K562 (cell line): Measurements from ENCODE around the gene C2orf42. TPM values are rescaled to one million over a fixed set of nuclear protein-coding genes. Genes with fewer than 3 reads are reported as not detected.
A peak's percentile ranks its signal among the peaks of the same experiment; 100 is the strongest.

Experiments
- CTCFL ChIP-seq: IDR thresholded peaks from 2 replicates; pipeline ENCODE4 v1.6.1; 2011; ENCODE audit warnings: borderline replicate concordance, low read depth, mild to moderate bottlenecking, moderate library complexity, low read length; ENCODE audit not compliant: insufficient read depth, poor library complexity, severe bottlenecking
- E2F8 ChIP-seq: fragments of 450-650 bp; IDR thresholded peaks from 2 replicates; pipeline ENCODE4 v1.7.1; 2018; ENCODE audit warnings: mild to moderate bottlenecking, low read depth; ENCODE audit not compliant: partially characterized antibody
- ETS1 ChIP-seq: conservative IDR thresholded peaks from 2 replicates; pipeline ENCODE4 v1.6.1; 2011; ENCODE audit warnings: low read depth, mild to moderate bottlenecking, low read length; ENCODE audit not compliant: control insufficient read depth
- FOXA1 ChIP-seq: fragments of 450-650 bp; IDR thresholded peaks from 2 replicates; pipeline ENCODE4 v1.6.1; 2016; ENCODE audit warnings: mild to moderate bottlenecking, borderline replicate concordance
- GTF2B ChIP-seq: IDR thresholded peaks from 2 replicates; pipeline ENCODE4 v1.6.1; 2011; ENCODE audit not compliant: insufficient read length; ENCODE audit errors: extremely low read depth
- KAT8 ChIP-seq: fragments of 450-650 bp; IDR thresholded peaks from 2 replicates; pipeline ENCODE4 v1.6.1; 2016; ENCODE audit warnings: low read depth, mild to moderate bottlenecking
- MCM2 ChIP-seq: fragments of 450-650 bp; IDR thresholded peaks from 2 replicates; pipeline ENCODE4 v1.6.1; 2017; ENCODE audit warnings: low read depth, mild to moderate bottlenecking
- MTF1 ChIP-seq: fragments of 250-450 bp; sonication (Bioruptor Pico); IDR thresholded peaks from 2 replicates; pipeline ENCODE4 v1.9.0; 2021; ENCODE audit warnings: moderate library complexity, mild to moderate bottlenecking, inconsistent platforms, borderline replicate concordance
- SRSF9 ChIP-seq: fragments of 200-400 bp; formaldehyde crosslinking; IDR thresholded peaks from 2 replicates; pipeline ENCODE4 v1.6.1; 2017; ENCODE audit warnings: low read depth, low read length, borderline replicate concordance
- THRAP3 ChIP-seq: fragments of 450-650 bp; IDR thresholded peaks from 2 replicates; pipeline ENCODE4 v1.6.1; 2016; ENCODE audit warnings: mild to moderate bottlenecking, inconsistent platforms, borderline replicate concordance
- polyA plus RNA-seq, 8 experiments: library from polyadenylated mRNA; depleted of rRNA in 4 of 8; stranded (reverse) in 5 of 8; unstranded in 3 of 8; fragments of >200 nt; fragmentation: Nextera tagmentation in 2 of 8; fragmentation: Illumina TruSeq in 1 of 8; extraction: Ambion mirVana in 2 of 8; extraction: Trizol in 1 of 8; gene quantifications; 2 replicates each; pipeline versions ENCODE4 v1.2.1 to v1.2.3, GENCODE V29; 2011 to 2014; ENCODE audit warnings: inconsistent platforms in 1 of 8, missing spikeins in 1 of 8
- total RNA-seq, 7 experiments: library from RNA; depleted of rRNA in 6 of 7; stranded (reverse); fragments of >200 nt in 6 of 7; fragmentation: Illumina TruSeq in 2 of 7; extraction: Trizol in 2 of 7; gene quantifications; 2 replicates each; pipeline versions ENCODE4 v1.2.1 to v1.2.3, GENCODE V29; 2011 to 2021; ENCODE audit warnings: low replicate concordance in 1 of 7
- TF ChIP-seq, protein P1 (sequence below): sonication (generic); formaldehyde crosslinking; IDR thresholded peaks from 2 replicates; pipeline ENCODE4 v1.8.0; 2022; ENCODE audit warnings: missing genetic modification reagents, mild to moderate bottlenecking, borderline replicate concordance
- TF ChIP-seq, protein P2 (sequence below): fragments of 200-800 bp; sonication (Bioruptor generic); IDR thresholded peaks from 2 replicates; pipeline ENCODE4 v1.6.1; 2017; ENCODE audit warnings: missing genetic modification characterization, missing compliant biosample characterization
- TF ChIP-seq, protein P3 (sequence below): fragments of 250-450 bp; sonication (Bioruptor Pico); IDR thresholded peaks from 2 replicates; pipeline ENCODE4 v1.5.0; 2021

C2orf42 gene
- total and polyA plus RNA-seq, 9 of the 15 experiments (the other 6 are each of a cell fraction or from before 2014, with no cell fraction given) = 4.6 to 10.9 (median 7.5) TPM

DNA sequence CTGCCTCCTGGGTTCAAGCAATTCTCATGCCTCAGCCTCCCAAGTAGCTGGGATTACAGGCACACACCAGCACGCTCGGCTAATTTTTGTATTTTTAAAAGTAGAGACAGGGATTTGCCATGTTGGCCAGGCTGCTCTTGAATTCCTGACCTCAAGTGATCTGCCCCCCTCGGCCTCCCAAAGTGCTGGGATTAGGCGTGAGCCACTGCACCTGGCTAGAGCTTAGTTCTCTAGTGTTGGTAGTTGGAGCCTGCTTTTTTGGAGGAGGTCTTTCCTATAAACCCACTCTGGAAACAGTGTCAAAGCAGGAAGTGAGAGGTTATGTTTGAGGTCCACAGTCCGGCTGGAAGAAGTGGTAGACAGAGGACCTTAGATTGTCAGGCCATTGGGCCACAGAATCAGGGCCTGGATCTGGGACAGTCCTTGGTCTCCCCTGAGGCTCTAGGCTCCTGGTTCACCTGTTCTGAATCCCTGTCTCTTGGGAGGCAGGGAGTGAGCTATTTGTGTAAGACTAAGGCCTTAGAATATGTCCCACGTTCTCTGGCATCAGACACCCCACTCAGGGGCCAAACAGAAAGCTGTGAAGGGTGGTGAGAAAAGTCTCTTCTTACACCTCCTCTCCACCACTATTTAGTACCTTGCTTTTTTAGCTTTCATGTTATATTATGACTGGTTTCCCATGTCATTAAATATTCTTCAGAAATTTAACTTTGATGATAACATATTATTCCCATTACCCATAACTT, 69.0 kb downstream of the C2orf42 start (continued):
- TF ChIP-seq KAT8 = no peak
- no peak for TF ChIP-seq SRSF9
- no peak for TF ChIP-seq GTF2B
- TF ChIP-seq, protein P1, sequence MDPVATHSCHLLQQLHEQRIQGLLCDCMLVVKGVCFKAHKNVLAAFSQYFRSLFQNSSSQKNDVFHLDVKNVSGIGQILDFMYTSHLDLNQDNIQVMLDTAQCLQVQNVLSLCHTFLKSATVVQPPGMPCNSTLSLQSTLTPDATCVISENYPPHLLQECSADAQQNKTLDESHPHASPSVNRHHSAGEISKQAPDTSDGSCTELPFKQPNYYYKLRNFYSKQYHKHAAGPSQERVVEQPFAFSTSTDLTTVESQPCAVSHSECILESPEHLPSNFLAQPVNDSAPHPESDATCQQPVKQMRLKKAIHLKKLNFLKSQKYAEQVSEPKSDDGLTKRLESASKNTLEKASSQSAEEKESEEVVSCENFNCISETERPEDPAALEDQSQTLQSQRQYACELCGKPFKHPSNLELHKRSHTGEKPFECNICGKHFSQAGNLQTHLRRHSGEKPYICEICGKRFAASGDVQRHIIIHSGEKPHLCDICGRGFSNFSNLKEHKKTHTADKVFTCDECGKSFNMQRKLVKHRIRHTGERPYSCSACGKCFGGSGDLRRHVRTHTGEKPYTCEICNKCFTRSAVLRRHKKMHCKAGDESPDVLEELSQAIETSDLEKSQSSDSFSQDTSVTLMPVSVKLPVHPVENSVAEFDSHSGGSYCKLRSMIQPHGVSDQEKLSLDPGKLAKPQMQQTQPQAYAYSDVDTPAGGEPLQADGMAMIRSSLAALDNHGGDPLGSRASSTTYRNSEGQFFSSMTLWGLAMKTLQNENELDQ (CRISPR knock-in tag) = no peak
- no peak for TF ChIP-seq ETS1
- TF ChIP-seq FOXA1 = no peak
- no peak for TF ChIP-seq MCM2
- no peak for TF ChIP-seq MTF1 (CRISPR knock-in tag)
- no peak for TF ChIP-seq E2F8
- TF ChIP-seq, protein P2, sequence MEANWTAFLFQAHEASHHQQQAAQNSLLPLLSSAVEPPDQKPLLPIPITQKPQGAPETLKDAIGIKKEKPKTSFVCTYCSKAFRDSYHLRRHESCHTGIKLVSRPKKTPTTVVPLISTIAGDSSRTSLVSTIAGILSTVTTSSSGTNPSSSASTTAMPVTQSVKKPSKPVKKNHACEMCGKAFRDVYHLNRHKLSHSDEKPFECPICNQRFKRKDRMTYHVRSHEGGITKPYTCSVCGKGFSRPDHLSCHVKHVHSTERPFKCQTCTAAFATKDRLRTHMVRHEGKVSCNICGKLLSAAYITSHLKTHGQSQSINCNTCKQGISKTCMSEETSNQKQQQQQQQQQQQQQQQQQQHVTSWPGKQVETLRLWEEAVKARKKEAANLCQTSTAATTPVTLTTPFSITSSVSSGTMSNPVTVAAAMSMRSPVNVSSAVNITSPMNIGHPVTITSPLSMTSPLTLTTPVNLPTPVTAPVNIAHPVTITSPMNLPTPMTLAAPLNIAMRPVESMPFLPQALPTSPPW = peak; percentile 48
- no peak for TF ChIP-seq CTCFL
- no peak for TF ChIP-seq THRAP3
- TF ChIP-seq, protein P3, sequence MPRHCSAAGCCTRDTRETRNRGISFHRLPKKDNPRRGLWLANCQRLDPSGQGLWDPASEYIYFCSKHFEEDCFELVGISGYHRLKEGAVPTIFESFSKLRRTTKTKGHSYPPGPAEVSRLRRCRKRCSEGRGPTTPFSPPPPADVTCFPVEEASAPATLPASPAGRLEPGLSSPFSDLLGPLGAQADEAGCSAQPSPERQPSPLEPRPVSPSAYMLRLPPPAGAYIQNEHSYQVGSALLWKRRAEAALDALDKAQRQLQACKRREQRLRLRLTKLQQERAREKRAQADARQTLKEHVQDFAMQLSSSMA = no peak
